Stimulated activated CD4-positive, alpha-beta T cell treated with anti-CD3 and anti-CD28 coated beads, TNF-alpha, amount 100 ng/mL, for 24 hours (primary cell): ENCODE results near the gene ETNPPL.

ENCODE experiments used
- DNase-seq, 3 experiments: peaks; one replicate each; pipeline ENCODE4 v3.0.0-alpha.2; 2020; ENCODE audit warnings: low read depth in 3 of 3

ETNPPL gene

DNA sequence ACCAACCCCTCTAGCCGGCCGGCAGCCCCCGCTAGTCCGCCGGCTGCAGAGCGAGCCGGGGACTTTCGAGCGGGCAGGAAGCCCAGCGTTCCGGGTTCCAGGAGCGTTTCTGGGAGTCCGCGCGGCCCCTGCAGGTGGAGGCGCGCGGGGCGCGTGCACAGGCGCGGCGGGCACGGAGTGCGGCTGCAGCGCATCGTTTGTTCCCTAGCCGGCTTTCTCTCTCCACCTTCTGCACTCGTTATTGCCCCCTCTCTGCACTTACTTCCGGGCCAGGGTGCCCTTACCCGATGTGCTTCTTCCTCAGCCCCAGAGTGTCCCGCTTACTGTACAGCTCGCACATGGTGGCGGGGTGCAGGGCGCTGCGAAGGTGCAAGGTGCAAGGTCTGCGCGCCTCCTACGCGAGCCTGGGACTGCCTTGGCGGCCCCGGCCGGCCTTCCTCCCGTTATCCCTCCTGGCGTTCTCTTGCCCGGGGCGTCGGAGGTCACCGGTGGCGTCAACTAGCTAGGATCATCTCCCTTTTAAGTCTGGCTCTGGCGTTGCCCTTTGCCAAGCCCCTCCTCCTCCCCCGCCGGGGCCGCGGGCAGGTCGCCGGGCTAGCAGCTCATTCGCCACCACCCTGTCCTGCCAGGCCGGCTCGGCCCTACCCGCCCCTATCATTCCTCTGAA, at the start of gene ETNPPL:
Gene ETNPPL, minus strand, starts transcription at position 495 of the 667 bp plus-strand sequence. Its CDS starts 155 bp downstream, at position 340.
- DNase-seq: peak in 2 of 3 experiments; percentile 1 to 23

DNA sequence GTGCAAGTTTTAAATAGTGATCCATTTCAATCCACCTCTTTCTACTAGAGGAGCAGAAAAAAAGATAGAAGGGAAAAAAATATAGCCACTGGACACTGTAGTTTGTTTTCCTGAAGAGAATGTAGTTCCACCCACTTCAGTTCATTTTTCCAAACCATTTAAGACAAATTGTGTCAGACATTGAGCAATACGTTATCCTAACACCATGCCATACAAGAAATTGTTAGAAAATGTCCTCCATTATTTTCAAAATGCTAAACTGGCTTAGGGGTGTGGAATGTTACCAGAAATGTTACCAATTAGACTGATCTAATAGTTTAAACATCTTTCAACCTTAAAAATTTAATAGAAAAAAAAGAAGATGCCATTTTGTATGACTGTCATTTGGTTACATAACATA, 48.6 kb upstream of the ETNPPL start:
- no peak for DNase-seq

DNA sequence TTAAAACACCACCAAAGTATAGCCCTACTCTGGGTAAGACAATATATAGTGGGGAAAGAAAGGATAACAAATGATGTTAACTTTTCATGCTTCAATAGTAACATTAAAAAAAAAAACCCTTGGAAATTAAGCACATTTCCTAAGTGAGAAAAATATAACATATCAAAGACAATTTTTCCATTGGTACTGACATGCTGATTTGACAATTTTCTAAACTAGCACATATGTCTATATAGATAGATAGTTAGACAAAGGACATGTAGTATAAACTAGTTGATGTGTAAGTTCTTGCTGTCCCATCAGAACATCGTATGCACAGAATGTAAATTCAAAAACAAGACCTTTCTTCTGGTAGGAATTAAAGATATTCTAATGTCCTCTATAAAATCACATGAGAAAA, 47.2 kb upstream of the ETNPPL start:
- DNase-seq: no peak

DNA sequence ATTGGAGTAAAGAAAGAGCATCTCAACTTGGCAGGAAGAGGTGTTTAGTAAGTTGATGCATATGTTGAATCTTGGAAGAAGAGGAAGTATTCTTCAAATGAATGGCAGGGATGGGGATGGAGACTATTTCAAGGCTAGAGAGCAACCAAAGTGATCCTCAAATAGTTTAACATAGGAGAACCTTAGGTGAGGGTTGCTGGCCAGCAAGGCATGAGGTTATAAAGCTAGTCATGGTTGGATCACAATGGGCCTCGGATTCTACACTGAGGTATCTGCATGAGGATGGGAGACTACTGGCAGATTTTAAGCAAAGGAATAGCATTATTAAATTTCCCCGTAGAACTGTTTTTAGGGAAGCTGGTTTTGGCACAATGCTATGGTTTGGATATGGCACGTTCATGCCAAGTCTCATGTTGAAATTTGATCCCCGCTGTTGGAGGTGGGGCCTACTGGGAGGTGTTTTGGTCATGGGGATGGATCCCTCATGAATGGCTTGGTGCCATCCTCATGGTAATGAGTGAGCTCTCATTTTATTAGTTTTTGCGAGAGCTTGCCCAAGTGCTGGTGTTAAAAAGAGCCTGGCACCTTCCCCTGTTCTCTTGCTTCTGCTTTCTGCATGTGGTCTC, 41.9 kb upstream of the ETNPPL start:
- DNase-seq: no peak

DNA sequence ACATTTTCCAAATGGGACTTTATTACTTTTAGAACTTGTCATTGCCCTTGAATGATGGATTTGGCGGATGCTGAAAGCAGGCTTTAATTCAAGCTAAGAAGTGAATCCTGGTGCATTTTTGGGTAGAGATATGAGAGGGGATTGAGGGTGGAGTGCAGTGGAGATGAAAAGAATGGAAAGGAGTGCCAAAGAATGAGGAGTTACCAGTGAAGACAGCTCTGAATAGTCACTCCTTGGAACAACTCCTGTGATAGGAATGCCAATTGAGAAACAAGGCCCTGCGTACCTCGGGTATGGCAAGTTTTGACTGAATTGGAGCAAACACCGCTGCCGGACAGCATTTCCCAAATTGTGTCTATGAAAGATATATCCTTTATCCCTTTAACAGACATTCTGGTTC, 36.5 kb upstream of the ETNPPL start:
- DNase-seq: no peak

DNA sequence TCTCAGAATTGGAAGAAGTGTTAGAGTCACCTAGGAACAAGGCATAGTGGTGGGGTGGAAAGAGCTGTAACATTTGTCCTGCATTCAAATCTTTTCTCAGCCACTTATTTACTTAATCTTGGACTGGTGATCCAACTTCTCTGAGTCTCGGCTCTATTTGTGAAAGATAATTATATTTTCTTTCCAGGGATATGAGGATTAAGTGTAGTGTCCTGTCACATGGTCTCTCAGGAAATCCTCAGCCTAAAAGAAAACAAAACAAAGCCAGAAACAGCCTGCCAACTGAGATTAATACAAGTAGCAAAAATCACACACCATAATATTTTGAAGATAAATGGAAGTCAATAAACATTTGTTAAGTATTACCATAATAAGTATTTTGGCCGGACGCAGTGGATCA, 33.3 kb upstream of the ETNPPL start:
- DNase-seq: no peak

DNA sequence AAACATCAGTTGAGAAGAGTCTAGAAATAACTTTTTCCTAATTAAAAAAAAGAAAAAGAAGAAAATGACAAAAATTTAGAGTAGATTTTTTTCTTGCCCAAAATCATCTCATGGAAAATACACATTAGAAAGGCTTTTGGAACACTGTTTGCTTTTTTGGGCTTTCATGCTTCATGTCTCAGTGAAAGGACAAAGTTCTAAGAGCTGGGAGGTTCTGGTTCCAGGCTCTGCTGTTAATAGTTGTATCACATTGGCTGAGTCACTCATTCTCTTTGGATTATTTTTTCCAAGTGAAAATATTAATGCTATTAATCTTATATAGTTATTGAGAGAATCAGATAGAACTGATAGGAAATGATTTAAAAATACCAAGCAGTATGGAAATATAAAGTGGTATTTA, 32.9 kb upstream of the ETNPPL start:
- DNase-seq: no peak

DNA sequence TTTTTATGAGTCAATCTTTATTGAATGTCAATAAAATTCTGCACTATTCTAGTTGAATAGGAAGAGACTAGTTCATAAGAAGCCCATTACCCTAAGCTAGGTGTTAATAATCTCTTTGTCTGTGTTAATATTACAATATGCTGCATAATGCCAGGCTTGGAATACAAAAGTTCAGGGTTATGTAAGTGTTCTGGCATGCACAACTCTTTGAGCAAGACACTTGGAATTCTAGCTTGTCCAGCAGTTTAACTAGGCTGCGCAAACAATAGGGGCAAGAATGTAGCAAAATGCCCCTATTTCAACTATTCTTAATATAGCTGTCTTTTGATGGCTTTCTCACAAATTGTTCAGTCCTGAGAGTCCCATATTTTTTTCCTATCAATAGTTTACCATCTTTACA, 31.3 kb upstream of the ETNPPL start:
- DNase-seq: no peak

DNA sequence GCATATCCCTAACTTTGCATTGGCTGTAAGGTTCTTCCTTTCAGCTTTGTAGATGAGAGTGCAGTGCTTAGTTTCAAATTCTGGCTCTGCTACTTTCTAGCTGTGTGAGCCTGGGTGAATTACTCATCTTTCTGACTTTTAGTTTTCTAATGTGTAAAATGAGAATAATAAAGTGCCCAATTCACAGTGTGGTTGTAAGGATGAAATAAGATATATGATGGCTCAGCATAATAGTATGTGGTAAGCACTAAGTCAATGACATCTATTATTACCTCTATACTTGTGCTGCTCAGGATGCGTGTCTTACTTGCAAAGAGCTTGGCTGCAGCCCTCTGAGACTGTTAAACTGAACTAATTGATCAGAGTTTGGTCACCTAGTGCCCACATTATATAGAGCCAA, 30.6 kb upstream of the ETNPPL start:
- DNase-seq: no peak

DNA sequence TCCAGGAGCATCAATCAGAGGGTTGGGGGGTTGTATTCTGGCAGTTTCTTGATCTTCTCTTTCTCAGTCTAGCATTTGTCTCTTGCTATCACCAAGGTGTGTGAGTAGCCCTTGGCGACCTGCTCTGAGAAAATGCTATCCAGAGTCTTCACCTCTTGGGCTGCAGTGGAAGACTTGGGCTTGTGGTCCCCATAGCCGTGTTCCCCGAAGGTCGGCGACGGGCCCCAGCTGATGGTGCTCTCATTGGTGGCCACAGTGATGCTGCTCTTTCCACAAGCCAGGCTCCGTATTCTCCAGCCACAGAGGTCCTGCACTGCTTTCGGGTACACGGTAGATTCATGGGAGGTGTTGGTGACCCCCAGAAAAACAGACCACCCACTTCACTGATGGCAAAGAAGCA, 25.9 kb upstream of the ETNPPL start:
- no peak for DNase-seq

DNA sequence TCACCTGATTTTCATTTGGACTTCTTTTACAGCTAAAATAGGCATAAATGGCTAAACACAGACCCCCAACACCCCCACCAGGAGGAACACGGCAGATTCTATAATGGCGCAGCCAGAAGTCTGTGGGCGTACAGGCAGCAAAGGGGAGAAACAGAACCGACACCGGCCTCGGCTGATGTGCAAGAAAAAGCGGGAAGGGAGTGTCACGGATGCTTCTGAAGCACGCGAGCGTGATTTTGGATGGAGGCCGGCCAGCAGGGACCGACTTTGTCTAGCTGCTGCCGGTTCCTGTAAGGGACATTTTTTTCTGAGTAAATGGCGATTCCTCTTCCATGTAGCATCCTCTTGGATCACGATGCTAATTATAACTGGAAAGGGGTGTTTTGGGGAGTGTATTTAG, 24.9 kb upstream of the ETNPPL start:
- no peak for DNase-seq

DNA sequence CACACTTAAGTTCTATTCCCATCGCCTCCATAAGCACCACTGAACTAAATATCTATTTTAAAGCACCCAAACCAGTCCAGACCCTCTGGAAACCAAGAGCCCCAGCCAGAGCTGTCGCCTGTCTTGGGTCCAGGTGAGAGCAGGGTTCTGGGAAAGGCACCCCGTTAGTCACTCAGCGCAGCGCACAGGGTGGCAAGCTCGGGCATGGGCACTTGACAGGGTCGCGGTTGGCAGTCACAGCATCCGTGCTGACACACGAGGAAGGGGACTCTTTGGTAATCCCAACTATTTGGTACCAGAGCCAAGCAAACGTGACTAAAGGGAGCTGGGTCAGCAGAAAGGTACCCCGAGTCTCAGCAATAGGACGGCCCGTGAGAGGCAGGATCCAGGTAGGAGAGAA, 24.3 kb upstream of the ETNPPL start:
- no peak for DNase-seq

DNA sequence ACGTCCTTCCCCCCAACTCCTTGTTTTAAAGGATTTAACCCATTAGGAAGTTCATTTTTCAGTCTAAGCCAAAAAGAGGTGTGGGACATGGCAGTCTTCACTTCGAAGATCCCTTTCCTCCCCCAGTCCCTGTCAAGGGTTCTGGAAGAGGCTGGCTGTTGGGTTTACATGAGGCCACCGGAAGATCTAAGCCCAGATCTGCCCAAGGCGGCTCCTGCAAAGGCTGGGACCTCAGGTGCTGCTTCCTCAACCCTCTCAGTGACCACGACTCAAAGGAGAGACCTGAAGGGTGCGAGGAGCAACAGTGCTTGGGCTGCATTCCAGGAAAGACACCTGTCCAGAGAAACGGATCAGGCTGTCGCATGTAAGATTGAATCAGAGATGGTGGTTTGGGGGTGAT, 23.5 kb upstream of the ETNPPL start:
- DNase-seq: no peak

DNA sequence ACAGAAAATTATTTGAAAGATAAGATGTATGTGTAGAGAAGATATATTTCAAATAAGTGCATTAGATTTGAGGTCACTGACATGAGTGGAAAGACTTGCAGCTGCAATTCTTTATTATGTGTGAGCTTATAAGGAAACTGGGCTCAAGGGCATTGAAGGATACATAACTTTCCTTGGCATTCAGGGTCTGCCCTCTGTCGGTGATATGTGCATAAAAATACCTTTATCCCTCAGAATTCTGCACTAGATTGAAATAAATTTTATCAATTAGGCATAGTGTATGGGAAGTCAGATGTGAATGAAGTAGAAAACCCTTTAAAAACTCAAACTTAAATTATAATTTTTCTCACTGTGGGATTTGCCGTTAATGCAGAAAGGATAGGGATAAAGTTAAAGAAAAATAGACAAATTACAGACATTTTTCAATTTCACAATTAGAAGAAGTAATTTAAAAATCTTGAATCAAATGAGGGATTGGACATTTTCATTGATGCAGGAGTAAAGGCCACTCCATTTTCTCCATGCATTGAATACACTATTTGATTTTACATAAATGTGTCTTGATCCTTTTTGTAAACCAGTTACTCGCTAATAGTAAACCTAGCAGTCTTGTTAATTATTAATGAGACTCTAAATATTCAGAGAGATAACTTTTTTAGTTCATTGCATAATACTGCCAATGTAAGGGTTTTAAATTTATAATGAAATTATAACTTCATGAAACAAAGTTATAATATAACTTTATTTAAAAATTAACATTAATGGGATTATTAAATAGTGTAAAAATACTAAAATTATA, 21.0 kb upstream of the ETNPPL start:
- no peak for DNase-seq

DNA sequence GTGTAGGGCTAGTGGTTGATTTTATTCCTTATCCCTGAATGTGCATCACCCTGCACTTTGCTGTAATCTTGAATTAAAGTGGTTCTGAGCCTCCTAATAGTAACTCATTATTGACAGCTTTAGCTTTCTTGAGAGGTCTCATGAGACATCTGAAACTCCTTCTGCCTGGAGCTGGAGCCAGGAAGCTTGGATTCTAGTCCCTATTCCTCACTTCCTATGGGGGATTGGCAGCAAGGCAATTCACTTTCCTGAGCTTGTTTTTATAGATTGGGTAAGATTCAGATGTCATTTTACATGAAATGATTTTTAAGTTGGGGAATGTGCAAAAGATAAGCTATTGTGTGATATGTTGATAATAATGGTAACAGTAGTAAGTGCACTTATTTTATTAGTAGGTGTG, 17.1 kb upstream of the ETNPPL start:
- DNase-seq: no peak

DNA sequence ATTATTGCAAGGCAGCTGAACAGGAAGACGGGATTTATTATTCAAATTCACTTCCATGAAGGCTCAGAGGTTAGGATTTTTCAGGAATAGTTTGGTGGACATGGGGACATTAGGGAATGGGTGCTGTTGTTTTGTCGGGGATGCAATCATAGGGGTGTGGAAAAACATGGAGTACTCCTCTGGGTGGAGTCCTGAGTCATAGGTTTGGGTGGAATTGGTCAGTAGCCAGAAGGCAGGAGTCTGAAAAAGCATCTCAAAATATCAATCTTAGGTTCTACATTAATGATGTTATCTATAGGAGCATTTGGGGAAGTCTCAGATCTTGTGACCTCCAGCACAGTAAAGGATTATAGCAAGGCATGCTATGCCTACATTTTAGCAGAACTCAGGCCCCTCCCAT, 14.5 kb upstream of the ETNPPL start:
- no peak for DNase-seq

DNA sequence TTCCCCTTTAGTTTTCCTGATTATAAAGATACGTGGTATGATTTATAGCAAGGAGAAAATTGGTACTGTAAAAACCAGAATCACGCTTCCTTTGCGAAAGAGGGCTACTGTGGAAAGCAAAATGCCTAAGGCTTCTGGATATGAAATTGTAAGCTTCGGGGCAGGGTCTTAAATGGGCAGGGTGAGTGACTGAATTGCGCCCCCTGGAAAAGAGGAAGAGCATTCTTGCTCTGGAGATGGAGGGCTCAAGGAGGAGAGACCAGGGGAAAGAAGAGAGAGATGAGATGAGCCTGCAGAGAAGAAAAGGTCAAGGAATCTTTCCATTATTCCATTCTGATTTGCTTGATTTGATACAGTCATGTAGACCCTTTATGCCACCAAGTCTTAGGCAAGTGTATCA, 13.1 kb upstream of the ETNPPL start:
- no peak for DNase-seq

DNA sequence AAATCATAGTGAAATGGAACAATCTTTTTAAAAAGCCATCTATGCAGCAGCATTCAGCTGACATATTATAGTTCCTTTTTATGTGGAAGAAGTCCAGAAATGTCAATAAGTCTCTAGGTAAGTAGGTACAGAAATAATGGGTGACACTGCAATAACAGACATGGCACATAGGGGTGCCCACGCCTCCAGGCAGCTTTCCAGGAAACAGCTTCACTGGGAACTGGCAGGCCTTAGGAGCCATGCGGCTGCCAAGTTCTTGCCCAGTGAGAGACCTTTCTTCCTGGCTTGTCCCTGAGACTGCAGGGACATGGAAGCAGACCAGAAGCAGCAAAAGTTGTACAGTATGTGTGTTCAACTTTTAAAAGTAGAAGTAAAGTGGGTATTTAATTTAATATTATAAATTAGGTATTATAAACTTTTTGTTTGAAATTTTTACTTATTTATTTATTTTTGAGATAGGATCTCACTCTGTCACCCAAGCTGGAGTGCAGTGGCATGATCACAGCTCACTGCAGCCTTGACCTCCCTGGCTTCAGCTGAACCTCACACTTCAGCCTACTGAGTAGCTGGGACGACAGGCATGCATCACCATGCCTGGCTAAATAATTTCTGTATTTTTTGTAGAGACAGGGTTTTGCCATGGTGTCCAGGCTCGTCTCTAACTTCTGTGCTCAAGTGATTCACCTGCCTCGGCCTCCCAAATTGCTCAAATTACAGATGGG, 12.1 kb upstream of the ETNPPL start:
- DNase-seq: no peak

DNA sequence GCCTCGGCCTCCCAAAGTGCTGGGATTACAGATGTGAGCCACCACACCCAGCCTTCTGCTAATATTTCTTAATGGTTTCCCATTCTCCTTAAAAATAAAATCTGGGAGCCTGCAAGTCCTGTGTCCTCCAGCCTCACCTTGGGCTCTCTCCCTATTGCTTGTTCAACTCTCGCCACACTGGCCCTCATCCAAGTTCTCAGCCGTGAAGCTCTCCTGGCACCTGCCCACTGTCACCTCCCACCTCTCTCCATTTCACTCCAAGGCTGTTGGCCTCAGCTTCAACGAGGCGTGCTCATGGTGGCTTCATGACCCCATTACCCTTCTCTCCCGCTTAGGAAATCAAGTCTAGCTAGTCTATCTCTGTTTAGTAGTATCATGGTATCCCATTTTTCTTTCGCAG, 9.5 kb upstream of the ETNPPL start:
- no peak for DNase-seq

DNA sequence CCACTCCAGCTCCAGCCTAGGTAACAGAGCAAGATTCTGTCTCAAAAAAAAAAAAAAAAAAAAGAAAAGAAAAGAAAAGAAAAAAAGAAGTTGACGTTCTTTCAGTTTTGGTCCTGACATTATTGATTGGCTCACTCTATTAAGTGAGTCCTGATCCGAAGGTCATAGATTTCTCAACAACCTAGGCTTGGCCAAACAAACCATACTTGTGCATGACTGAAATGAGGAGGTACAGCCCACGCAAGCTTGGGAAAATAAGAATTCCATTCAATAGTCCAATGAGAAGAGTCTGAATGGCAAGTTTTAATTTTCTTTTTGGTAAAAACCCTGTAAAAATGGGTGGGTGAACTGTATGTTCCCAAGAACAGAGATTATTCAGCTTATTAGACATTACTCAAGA, 3.2 kb upstream of the ETNPPL start:
- DNase-seq: no peak

DNA sequence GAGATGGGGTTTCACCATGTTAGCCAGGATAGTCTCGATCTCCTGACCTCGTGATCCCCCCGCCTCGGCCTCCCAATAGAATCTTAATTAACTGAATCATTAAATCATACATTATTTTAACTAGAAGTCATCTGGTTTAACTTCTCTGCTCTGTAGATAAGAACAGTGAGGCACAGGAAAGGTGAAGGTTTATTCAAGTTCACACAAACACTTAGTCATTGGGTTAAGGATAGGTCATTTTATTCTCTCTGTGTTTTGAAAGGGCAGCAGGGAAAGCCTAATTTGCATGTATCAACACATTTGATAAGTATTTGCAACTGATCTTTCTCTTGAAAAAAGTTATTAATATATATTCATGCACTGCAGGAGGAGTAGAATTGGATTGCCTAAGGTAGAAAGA, 1.1 kb upstream of the ETNPPL start:
- DNase-seq: no peak

DNA sequence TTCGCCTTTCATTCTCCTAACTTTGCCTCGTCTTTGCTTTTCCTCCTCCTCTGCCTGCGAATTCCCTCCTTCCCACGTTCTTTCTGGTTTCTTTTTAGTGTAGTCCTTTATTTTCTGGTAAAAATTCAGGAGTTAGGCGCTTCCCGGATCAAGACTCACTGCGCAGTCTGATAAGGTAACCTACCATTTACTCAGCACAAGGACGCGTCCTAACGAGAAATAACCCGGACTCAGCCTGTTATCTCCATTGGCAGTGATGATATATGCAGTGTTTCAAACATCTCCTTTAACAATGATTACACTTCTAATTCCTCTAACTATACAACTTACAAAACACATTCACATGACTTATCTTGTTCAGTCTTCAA, 357 bp upstream of the ETNPPL start:
- no peak for DNase-seq

DNA sequence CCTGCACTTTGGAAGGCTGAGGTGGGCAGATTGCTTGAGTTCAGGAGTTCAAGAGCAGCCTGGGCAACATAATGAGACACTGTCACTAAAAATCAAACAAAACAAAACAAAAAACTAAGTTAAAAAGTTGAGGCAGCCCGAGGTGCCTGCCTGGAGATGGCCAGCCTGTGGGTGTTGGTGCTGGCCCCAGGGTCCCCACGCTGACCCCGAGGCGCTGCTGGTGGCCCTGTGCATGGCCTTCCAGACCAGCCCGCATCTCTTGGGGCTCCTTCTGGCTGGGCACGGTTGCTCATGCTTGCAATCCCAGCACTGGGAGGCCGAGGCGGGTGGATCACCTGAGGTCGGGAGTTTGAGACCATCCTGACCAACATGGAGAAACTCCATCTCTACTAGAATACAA, 4.4 kb downstream of the ETNPPL start:
- no peak for DNase-seq
